ENCODE data around the gene STOM.

The STOM gene

DNA sequence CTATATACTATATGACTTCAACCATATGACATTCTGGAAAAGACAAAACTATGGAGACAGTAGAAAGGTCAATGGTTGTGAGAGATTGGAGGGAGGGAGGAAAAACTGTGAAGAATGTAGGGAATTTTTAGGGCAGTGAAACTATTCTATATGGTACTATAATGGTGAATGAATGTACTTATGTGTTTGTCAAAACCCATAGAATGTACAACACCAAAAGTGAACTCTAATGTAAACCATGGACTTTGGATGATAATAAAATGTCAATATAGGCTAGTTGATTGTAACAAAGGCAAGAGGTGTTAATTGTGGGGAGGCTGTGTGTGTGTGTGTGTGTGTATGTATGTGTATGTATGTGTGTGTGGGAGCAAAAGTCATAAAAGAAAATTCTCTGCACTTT is 10.8 kb upstream of the STOM start:
- peaks cover 9% of the 10 kb centered on the region for H3K9me3 ChIP-seq (ENCODE audit: insufficient read depth, low read length)

DNA sequence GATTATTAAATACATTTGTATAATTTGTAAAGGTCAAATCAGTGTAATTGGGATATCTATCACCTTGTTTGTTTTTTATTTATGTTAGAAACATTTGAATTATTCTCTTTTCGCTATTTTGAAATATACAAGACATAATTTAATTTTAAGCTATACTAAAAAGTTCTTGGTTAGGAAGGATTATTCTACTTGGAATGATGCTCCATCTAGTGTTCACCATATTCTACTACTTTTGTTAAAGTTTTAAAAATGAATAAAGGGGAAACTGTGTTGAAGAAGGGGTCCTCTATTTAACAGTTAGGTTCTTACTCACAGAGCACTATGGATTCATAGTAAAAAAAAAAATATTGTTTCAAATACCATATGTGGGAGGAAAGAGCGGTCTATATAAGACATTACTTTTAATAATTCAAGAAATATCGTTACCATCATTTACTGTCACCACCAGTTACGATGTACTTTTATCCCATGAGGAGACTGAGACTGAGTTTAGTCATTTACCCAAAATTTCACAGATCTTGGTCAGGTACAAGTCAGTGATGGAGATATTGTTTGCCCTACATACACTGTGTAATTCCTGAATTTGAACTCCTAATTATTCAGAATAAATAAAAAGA is 6.3 kb upstream of the STOM start:
- no peaks in the 10 kb centered on the region for H3K27me3 ChIP-seq (ENCODE audit: insufficient read depth, insufficient read length)
- no peak for TF ChIP-seq ZNF274 (IDR thresholded peaks at IDR 0.05; ENCODE audit: low read depth, low read length)
- no peak for TF ChIP-seq YY1 (IDR thresholded peaks at IDR 0.05; ENCODE audit: insufficient read depth, insufficient read length)
- TF ChIP-seq SUZ12 (IDR thresholded peaks at IDR 0.05; ENCODE audit: extremely low read depth, insufficient read depth, insufficient read length), result no peak
- no peak for DNase-seq (ENCODE audit: low read depth, low spot score)
- no peak overlapping the region for H3K4me3 ChIP-seq (ENCODE audit: insufficient read length, low read depth)
- H3K9me3 ChIP-seq (ENCODE audit: insufficient read depth, low read length), result peaks cover 9% of the 10 kb centered on the region
- H3K4me1 ChIP-seq (ENCODE audit: insufficient read depth, insufficient read length), result no peaks in the 10 kb centered on the region
- no peaks in the 10 kb centered on the region for H3K36me3 ChIP-seq (ENCODE audit: insufficient read depth, insufficient read length, low read length)
- H3K9ac ChIP-seq (ENCODE audit: insufficient read length, low read depth), result no peak overlapping the region

More for the DNA sequence above, 10.8 kb upstream of the STOM start:
- no peak overlapping the region for H3K9ac ChIP-seq (ENCODE audit: insufficient read length, low read depth)
- no peaks in the 10 kb centered on the region for H3K4me1 ChIP-seq (ENCODE audit: insufficient read depth, insufficient read length)
- DNase-seq (ENCODE audit: low read depth, low spot score), result no peak
- no peaks in the 10 kb centered on the region for H3K27me3 ChIP-seq (ENCODE audit: insufficient read depth, insufficient read length)
- no peak overlapping the region for H3K4me3 ChIP-seq (ENCODE audit: insufficient read length, low read depth)
- TF ChIP-seq SUZ12 (IDR thresholded peaks at IDR 0.05; ENCODE audit: extremely low read depth, insufficient read depth, insufficient read length), result no peak
- no peak for TF ChIP-seq YY1 (IDR thresholded peaks at IDR 0.05; ENCODE audit: insufficient read depth, insufficient read length)
- no peak for TF ChIP-seq ZNF274 (IDR thresholded peaks at IDR 0.05; ENCODE audit: low read depth, low read length)
- no peaks in the 10 kb centered on the region for H3K36me3 ChIP-seq (ENCODE audit: insufficient read depth, insufficient read length, low read length)

DNA sequence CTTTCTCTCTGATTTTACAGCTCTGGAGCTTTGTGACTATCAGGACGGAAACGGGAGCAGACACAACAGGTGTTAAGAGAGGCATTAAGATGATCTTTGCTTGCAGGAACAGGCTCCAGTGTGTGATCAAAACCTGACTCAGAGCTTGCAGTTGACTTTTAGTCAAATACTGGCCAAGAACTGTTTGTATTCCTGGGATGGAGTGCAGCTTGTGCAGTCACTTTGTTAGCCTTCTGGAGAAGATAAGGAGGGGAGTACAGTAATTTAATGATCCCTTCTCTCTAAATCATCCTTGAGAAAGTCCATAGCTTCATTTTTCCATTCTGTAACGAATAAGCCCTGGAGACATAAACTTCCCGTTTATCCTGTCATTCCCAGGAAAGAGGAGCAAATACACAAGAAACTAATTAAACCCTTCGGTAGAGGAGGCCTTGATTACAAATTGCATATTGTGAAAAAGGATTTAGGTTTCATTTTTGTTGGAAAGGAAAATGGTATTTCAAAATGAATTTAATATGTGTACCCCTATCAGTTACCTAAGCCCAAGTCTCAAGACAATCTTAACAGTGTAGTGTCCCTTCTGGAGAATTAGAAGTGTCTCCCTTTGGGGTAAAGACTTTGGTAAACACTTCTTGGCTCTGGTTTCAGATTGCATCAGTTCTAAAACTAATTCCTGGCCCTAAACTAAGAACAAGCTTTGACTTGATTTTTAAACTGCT is 3.1 kb upstream of the STOM start:
- TF ChIP-seq YY1 (IDR thresholded peaks at IDR 0.05; ENCODE audit: insufficient read depth, insufficient read length), result no peak
- no peak for TF ChIP-seq ZNF274 (IDR thresholded peaks at IDR 0.05; ENCODE audit: low read depth, low read length)
- TF ChIP-seq SUZ12 (IDR thresholded peaks at IDR 0.05; ENCODE audit: extremely low read depth, insufficient read depth, insufficient read length), result no peak

DNA sequence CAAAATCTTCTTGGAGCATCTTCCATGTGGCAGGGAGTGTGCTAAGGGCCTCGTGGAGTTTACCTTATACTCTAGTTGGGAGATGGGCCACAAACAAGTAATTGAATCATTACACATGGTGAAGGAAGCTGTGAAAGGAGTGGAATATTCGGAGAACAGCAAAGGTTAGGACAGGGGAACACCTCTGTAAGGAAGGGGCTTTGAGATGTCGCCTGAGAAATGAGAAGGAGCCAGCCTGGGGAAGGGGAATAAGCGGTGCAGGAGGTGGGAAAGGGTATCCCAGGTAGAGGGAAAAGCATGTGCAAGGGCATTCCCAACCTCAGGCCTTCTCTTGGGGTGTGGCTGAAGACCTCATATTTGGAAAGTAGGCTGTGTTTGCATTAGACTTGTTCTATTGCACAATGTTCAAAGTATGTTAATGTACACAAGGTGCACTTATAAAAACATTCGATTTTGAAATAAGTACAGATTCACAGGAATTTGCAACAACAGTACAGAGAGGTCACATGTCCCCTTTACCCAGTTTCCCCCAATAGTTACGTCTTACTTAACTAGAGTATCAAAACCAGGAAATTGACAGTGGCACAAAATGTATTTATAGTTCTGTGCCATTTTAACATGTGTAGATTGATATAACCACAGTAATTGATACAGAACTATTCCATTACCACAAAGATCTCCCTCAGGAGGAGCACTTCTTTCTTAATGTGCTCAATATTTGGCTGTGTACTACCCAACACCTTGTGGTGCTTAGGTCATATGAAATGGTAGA is 2.4 kb upstream of the STOM start:
- Histone ChIP-seq H3K4me3 (ENCODE audit: insufficient read length, low read depth) (no peak overlapping the region), H3K9ac (ENCODE audit: insufficient read length, low read depth) (no peak overlapping the region), H3K27me3 (ENCODE audit: insufficient read depth, insufficient read length) (no peaks in the 10 kb centered on the region), H3K36me3 (ENCODE audit: insufficient read depth, insufficient read length, low read length) (no peaks in the 10 kb centered on the region), H3K9me3 (ENCODE audit: insufficient read depth, low read length) (no peaks in the 10 kb centered on the region; the same call in 1 of the 2 replicates), H3K4me1 (ENCODE audit: insufficient read depth, insufficient read length) (no peaks in the 10 kb centered on the region)
- TF ChIP-seq YY1 (IDR thresholded peaks at IDR 0.05; ENCODE audit: insufficient read depth, insufficient read length), result no peak
- TF ChIP-seq ZNF274 (IDR thresholded peaks at IDR 0.05; ENCODE audit: low read depth, low read length), result no peak
- no peak for TF ChIP-seq SUZ12 (IDR thresholded peaks at IDR 0.05; ENCODE audit: extremely low read depth, insufficient read depth, insufficient read length)
- no peak for DNase-seq (ENCODE audit: low read depth, low spot score)

More for the DNA sequence above, 3.1 kb upstream of the STOM start:
- no peaks in the 10 kb centered on the region for H3K27me3 ChIP-seq (ENCODE audit: insufficient read depth, insufficient read length)
- DNase-seq (ENCODE audit: low read depth, low spot score), result no peak
- no peaks in the 10 kb centered on the region for H3K36me3 ChIP-seq (ENCODE audit: insufficient read depth, insufficient read length, low read length)
- H3K4me3 ChIP-seq (ENCODE audit: insufficient read length, low read depth), result no peak overlapping the region
- no peaks in the 10 kb centered on the region for H3K4me1 ChIP-seq (ENCODE audit: insufficient read depth, insufficient read length)
- H3K9ac ChIP-seq (ENCODE audit: insufficient read length, low read depth), result no peak overlapping the region
- H3K9me3 ChIP-seq (ENCODE audit: insufficient read depth, low read length), result peaks cover 7% of the 10 kb centered on the region

DNA sequence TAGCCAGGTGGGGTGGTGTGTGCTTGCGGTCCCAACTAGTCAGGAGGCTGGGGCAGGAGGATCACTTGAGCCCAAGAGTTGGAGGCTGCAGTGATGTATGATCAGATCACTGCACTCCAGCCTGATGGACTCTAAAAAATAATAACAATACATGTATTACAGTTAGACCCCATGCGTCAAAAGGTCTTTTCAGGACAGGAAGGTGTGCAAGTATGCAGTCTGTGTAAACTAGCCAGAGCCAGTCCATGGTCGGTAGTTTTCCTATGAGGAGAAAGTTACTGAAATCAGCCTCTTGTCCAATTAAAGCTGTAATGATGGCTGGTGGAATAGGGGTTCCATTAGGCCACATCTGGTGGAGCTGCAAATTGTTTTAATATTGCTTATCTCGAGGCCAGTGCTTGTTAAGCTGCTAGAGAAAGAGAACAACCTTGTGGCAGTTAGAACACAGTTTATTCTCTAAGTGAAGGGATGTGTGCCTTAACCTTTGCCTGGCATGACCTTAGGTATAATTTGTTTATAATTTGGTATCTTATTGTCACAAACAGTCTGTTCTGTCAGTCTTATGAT is 1.5 kb upstream of the STOM start:
- no peak for DNase-seq (ENCODE audit: low read depth, low spot score)
- Histone ChIP-seq H3K9ac (ENCODE audit: insufficient read length, low read depth) (no peak overlapping the region), H3K9me3 (ENCODE audit: insufficient read depth, low read length) (no peaks in the 10 kb centered on the region), H3K4me1 (ENCODE audit: insufficient read depth, insufficient read length) (no peaks in the 10 kb centered on the region), H3K36me3 (ENCODE audit: insufficient read depth, insufficient read length, low read length) (peaks cover 5% of the 10 kb centered on the region), H3K27me3 (ENCODE audit: insufficient read depth, insufficient read length) (no peaks in the 10 kb centered on the region), H3K4me3 (ENCODE audit: insufficient read length, low read depth) (no peak overlapping the region)
- TF ChIP-seq SUZ12 (IDR thresholded peaks at IDR 0.05; ENCODE audit: extremely low read depth, insufficient read depth, insufficient read length) (no peak), ZNF274 (IDR thresholded peaks at IDR 0.05; ENCODE audit: low read depth, low read length) (no peak), YY1 (IDR thresholded peaks at IDR 0.05; ENCODE audit: insufficient read depth, insufficient read length) (no peak)

DNA sequence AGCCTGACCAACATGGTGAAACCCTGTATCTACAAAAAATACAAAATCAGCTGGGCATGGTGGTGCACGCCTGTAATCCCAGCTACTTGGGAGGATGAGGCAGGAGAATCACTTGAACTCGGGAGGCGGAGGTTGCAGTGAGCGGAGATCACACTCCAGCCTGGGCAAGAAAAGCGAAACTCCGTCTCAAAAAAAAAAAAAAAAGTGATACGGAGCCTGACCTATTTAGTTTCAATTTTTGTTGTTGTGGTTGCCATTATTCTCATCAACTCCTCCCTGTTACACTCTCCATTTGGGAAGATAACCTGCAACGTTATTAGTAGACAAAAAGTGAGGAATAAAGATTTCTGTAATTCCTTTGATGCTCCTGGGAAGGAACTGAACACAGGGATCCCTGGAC is 1.3 kb downstream of the STOM start:
- Histone ChIP-seq H3K9ac (ENCODE audit: insufficient read length, low read depth) (peak overlapping the region; percentile 97), H3K9me3 (ENCODE audit: insufficient read depth, low read length) (no peaks in the 10 kb centered on the region), H3K36me3 (ENCODE audit: insufficient read depth, insufficient read length, low read length) (peaks cover 6% of the 10 kb centered on the region), H3K4me1 (ENCODE audit: insufficient read depth, insufficient read length) (no peaks in the 10 kb centered on the region), H3K4me3 (ENCODE audit: insufficient read length, low read depth) (peak overlapping the region; percentile 97), H3K27me3 (ENCODE audit: insufficient read depth, insufficient read length) (no peaks in the 10 kb centered on the region)
- no peak for TF ChIP-seq YY1 (IDR thresholded peaks at IDR 0.05; ENCODE audit: insufficient read depth, insufficient read length)
- TF ChIP-seq ZNF274 (IDR thresholded peaks at IDR 0.05; ENCODE audit: low read depth, low read length), result no peak
- no peak for TF ChIP-seq SUZ12 (IDR thresholded peaks at IDR 0.05; ENCODE audit: extremely low read depth, insufficient read depth, insufficient read length)
- no peak for DNase-seq (ENCODE audit: low read depth, low spot score)

All from NT2/D1 (cell line).